Cerebellar nuclear complex (tissue), 1 donor: Measurements from ENCODE around the gene NEDD4.
"Not testable (repeated sequence)": the region's sequence is repeated elsewhere in the genome, so short reads cannot be mapped to it uniquely, and the experiment has no call there.

Source experiments
- DNase-seq, 2 experiments: peaks; one replicate each; lab custom pipeline; 2025; lab: John Stamatoyannopoulos, UW

NEDD4 gene

DNA sequence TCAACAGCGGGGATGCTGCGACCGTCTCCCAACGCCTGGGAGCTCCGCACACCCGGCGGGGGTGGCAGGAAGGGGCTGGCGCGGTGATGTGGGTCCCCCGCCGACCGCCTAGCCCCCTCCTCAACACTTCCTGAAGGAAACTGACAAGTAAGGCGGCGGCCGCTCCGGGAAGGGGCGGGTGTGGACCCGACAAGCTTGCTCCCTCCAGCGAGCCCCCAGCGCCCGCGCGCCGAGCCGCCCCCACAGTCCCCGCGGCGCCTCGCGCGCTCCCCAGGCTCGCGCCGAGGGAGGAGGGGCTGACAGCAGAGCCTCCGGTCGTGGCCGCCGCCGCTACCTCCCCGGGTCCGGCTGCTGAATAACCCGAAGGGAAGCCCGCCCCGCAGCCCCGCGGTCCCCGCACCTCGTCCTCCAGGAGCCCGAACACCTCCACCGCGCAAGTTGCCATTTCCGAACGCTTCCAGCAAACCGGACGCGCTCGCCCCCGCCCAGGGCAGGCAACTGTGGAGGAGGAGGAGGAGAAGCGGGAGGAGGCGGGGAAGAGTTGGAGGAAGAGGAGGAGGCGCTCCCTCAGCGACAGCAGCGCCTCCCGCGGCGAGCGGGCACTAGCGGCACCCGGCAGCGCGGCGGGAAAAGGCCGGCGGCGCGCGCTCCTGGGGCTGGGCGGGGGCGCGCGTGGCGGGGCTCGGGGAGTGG is at the start of gene NEDD4:
Gene NEDD4 (minus strand): TSS at position 502 of the 693 bp plus-strand sequence. CDS start 57 bp downstream, at position 445.
- DNase-seq = peak in 1 of 2 experiments; percentile 14

DNA sequence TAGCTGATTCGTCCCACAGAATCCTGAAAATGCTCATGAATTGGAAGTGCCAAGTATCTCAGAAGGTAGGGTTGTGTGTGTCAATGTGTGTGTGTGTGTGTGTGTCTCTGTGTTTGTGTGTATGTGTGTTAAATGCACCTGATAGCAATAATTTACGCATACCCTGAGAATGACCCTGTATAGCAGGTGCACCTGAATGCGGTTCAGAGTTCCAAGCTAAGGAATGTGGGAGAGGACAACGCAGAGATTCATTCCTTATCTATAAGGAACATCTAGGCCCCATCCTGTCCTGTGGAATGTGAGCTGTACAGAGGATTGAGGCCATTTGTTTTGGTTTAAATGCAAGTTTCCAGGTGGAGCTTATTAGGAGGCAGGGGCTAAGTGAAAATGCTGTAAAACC is 49.1 kb upstream of the NEDD4 start:
- DNase-seq = no peak

DNA sequence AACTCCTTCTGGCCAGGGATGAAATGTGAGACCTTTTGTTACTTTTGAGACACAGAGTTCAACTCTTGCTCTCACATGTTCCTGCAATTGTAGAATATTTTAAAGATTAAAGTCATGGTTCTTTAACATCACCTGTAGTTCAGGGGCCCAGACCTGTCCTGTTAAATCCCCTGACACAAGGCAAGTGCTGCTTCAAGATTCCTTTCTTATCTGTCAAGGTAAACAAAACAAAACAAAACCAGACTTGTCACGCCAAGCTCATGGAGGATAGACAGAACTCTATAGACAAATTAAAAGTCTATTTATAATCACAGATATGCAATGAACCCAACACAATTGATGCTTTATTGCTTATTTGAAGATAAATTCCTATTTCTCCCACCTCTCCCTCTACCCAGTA is 48.6 kb upstream of the NEDD4 start:
- DNase-seq = no peak

DNA sequence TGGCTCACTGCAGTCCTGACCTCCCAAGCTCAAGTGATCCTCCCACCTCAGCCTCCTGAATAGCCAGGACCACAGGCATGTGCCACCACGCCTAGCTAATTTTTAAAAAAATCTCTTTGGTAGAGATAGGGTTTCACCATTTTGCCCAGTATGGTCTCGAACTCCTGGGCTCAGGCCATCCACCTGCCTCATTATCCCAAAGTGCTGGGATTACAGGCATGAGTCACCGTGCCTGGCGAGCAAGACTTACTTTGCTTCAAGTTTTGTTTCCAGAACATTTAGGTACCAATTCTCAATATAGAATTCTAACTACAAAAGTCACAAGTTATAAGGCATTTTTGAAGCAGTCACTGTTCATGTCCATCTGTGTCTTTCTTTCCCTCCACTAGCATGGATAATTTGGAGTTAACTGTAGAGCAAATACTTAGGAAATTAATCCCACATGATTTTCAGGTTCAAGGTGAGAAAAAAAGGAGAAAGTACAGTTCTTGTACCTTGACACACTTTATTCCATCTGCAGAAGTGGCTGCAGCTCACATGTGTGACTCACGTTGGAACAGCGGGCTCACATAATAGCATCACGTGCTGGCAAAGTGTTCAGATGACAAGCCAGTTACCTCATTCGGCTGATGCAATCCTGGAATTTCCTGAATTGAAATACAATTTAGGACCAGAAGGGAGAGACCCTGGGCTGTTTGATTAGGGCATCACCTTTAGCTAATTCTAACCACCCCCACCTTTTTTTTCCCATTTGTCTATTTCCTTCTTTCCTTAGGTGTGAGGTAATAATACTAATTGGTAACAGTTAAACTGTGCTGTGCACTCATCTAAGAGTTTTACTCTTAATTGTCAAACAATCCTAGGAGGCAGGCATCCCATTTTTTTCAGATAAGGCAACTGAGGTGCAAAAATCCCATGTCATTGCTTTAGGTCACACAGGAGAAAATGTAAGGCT is 46.9 kb upstream of the NEDD4 start:
- no peak for DNase-seq

DNA sequence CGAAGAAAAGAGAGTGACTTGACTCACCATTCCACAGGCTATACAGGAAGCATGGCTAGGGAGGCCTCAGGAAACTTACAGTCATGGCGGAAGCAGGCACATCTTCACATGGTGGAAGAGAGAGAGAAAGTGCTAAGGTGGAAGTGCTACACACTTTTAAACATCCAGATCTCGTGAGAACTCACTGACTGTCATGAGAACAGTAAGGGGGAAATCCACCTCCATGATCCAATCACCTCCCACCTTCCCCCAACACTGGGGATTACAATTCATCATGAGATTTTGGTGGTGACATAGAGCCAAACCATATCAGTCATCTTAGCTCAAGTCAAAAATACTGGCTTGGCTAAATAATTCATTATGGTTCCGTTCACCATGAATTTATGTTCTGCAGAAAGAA is 45.3 kb upstream of the NEDD4 start:
- DNase-seq = no peak

DNA sequence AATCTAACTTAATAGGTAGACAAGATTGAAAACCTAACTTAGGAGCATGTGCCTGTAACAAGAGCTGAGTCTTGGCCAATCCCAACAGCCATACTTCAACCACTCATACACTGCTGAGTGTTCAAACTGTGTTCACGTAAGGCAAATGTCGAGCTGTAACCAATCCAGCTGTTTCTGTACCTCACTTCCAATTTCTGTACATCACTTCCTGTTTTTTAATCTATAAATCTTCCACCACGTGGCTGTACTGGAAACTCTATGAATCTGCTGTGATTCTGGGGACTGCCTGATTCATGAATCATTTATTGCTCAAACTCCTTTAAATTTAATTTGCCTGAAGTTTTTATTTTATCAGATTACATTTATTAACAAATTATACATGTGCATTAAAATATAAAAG is 44.6 kb upstream of the NEDD4 start:
- DNase-seq = no peak

DNA sequence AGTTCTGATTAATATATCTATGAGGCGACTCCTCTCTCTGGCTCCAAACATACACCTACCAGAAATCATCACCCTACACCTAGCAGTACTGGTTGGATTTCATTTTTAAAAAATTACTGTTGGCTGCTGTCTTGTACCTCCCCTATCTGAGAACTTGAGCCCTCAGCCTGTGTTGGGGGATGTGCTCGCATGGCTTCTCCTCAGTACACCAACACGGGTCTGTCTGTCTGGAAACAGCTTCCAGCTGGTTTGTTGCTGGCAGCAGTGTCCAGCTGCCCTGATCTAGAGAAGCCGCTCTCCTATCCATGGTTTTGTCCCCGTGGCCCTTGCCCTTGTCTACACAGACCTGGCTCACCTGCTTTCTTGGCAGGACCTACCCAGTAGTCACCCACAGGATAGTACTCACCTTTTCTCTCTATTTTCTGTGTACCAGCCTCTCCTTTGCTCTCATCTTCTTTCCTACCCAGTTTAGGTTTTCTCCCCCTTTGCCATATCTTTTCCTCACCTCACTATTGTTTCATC is 43.2 kb upstream of the NEDD4 start:
- DNase-seq = no peak

DNA sequence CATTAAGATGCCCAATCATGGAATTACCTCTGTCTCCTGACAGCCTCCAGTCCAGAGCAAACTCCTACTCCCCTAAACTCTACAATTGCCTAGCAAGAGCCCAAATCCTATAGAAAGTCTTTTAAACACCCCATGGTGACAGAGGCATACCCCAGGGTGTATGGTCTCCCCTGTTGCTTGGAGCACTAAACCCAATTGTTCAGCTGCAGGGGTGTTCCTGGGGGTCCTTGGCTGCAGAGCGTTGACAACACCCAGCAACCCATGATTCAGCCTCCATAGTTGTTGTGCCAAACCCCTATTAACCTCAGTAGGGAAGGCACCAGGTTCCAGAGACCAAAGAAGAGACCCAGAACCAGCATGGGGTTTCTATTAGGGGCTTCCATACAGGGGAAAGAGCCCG is 41.8 kb upstream of the NEDD4 start:
- no peak for DNase-seq

DNA sequence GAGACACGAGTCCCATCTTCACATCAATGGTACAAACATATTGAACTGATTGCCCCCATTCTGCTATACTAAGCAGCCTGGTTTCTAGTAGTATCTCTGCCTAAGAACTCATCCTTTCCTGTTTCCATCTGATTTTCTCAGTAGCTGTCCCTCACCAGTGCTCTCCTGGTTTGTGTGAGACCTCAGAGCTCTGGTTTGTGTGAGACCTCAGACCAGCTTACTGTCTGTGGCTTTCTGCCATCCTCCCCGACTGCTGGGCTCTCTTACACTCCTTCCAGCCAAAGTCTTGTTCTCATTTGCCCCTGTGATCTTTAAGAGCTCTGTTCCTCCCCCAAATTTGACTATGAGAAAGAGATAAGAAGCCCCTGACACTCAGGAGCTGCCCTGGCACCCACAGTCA is 41.1 kb upstream of the NEDD4 start:
- DNase-seq = no peak

DNA sequence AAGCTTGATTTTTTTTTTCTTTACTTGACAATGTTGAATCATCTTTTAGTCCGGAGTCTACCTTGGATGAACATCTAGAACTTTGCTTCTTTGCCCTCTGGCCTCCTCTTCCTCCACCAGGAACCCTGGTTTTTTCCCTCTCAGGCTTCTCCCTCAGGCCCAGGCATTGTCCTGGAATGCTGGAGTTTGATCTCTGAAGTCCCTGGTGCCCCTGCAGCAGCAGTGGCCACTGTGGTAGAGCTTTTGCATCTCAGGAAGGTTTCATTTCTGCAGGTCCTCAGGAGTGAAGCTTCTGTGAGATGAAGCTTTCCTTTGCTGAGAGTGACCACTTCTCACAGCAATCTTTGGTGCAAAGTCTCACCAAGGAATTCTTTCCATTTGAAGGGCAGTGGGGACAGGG is 39.0 kb upstream of the NEDD4 start:
- no peak for DNase-seq

DNA sequence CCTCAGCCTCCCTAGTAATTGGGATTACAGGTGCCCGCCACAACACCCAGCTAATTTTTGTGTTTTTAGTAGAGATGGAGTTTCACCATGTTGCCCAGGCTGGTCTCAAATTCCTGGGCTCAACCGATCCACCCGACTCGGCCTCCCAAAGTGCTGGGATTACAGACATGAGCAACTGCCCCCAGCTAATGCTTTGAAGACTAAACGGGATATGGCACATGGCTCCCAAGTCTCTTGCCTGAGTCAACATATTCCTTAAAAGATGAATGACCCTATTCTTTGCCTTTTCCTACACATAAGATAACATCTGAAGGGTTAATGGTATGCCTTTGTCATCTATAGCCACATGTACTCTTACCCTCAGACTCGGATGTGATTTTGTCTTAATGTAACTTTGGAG is 38.4 kb upstream of the NEDD4 start:
- DNase-seq = no peak

DNA sequence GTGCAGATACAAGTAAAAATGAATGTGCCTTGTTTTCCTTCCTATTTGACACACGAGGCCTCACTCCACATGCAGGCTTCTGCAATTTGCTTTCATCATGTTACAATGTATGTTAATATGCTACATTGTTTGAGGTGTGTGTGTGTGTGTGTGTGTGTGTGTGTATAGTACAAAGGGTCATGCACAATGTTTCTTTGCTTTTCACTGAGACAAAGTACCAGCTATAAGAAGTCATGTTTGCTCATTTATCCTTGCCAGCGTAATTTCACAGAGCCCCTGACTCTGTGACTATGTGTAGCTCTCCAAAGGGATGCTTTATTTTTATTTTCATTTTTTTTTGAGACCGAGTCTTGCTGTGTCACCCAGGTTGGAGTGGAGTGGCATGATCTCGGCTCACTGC is 38.0 kb upstream of the NEDD4 start:
- no peak for DNase-seq

DNA sequence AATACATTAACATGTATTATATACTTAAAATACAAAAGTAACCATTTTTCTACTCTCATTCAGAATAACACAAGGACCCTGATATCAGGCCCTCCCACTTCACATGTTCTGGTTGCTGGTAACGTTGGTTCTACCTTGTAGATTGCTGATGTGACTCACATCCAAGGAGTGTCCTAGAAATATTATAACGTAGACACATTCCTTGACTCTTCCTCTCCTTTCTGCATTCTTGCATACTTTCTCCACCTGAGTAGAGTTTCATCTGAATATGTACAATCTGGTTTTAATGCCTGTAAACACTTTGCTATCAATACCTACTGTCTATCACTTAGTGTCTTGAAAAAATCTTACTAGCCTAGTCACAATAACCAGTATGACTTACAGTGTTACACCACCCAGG is 35.0 kb upstream of the NEDD4 start:
- no peak for DNase-seq

DNA sequence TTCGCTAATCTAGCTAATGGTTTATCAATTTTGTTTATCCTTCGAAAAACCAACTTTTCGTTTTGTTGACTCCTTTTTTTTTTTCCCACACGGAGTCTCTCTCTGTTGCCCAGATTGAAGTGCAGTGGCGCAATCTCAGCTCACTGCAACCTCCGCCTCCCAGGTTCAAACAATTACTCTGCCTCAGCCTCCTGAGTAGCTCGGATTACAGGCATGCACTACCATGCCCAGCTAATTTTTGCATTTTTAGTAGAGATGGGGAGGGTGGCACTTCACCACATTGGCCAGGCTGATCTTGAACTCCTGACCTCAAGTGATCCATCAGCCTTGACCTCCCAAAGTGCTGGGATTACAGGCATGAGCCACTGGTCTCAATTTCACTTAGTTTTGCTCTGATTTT is 29.7 kb upstream of the NEDD4 start:
- not testable (repeated sequence) for DNase-seq

DNA sequence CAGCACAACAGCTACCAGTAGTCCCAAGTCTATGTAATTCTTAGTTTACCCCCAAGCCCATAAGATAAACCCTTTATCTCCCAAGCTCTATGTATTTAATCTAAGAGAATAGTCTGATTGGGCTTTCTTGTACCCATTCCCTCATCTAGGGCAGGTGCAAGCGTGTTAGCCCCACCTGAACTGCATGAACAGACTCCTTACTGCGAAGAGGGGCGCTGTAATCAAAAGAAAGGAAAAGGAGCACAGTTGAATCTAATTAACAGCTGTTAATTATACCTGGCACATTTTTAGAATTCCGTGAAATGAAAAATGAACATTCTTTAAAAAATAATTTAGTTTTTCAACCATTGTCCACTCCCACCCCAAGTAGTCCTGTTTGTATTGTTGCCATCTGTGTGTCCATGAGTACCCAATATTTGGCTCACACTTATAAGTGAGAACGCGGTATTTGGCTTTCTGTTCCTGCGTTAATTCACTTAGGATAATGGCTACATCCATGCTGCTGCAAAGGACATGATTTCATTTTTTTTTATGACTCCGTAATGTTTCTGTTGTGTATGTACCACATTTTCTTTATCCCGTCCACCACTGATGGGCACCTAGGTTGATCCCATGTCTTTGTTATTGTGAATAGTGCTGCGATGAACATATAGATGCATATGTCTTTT is 26.5 kb upstream of the NEDD4 start:
- DNase-seq = no peak

DNA sequence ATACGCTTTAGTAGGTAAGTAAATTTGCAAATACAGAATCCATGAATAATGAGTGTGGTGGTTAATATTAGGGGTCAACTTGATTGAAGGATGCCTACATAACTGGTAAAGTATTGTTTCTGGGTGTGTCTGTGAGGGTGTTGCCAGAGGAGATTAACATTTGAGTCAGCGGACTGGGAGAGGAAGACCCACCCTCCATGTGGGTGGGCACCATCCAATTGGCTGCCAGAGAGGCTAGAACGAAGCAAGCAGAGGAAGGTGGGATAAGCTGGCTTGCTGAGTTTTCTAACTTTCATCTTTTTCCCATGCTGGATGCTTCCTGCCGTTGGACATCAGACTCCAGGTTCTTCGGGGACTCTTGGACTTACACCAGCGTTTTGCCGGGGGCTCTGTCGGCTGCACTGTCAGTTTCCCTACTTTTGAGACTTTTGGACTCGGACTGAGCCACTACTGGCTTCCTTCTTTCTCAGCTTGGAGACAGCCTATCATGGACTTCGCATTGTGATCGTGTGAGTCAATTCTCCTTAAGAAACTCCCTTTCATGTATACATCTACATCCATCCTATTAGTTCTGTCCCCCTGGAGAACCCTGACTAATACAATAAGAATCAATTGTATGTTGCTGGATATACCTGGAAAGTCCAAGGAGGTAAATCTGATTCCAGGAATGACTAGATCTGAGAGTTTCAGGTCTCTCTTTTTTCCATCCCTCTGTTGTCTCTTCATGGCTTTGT is 25.8 kb upstream of the NEDD4 start:
- no peak for DNase-seq

DNA sequence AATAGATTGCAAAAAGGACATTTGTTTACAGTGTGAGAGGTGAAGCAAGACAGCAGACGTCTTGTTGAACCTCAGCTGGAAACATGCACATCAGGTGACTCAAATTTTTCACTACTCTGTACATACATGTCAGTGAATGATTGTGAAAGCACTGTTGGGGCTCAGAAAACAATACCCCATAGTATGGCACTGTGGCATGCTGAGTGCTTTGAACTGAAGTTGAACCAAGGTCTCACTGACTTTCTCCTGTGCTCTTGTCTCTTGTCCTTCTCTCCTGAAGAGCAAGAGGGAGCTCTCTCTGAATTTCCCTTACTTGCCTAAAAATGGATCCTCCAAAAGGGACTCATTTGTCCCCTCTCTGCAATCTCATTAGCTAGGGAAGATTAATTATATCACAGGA is 24.5 kb upstream of the NEDD4 start:
- no peak for DNase-seq

DNA sequence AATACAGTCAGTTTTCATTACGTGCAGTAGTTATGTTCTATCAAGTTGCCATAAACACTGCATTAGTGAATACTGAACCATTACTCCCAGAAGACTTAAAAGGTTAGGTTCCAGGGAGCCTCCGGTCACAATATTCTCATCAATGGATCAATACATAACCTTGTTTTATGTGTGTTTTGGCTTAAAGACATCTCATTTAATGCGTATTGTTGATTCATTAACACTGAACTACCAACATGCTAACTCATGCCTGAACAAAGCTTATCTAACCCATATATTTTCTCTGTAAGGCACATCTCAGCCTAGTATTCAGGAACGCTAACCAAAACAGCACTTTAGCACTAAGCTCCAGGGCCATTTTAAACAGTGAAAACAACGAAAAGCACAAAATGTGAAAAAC is 24.1 kb upstream of the NEDD4 start:
- no peak for DNase-seq

DNA sequence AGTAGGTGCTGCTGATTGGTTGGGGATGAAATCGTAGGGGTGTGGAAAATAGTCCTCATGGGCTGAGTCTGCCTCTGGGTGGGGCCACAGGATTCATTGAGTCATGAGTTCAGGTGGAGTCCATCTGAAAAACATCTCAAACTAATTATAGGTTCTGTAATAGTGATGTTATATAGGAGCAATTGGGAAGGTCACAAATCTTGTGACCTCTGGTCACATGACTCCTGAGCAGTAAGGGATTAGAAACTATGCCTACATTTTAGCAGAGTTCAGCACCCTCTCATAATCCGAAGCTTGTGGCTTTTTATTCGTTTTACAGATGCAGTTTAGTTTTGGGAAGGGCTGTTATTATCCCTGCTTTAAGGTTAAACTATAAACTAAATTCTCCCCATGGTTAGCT is 22.9 kb upstream of the NEDD4 start:
- DNase-seq = no peak

DNA sequence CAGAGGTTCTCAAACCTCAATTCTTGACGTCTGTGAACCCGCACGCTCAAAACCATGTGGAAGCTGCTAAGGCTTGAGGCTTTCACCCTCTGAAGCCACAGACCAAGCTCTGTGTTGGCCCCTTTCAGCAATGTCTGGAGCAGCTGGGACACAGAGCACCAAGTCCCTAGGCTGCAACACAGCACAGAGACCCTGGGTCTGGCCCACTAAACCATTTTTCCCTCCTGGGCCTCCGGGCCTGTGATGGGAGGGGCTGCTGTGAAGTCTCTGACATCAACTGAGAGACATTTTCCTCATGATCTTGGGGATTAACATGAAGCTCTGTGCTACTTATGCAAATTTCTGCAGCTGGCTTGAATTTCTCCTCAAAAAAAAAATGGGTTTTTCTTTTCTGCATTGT is 21.3 kb upstream of the NEDD4 start:
- DNase-seq = no peak

DNA sequence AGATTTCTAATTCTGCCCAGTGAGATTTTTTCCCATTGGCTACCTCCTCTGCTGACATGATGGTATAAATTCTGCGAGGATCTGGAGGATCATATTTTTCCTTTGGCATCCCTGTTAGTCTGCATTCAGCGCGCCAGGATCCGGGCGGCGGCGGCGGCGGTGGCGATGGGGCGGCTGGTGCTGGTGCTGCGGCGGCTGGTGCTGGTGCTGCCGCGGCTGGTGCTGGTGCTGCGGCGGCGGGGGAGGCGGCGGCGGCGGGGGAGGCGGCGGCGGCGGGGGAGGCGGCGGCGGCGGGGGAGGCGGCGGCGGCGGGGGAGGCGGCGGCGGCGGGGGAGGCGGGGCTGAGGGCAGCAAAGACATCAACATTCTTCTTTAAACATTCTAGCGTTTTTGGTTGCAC is 13.6 kb upstream of the NEDD4 start:
- not testable (repeated sequence) for DNase-seq

DNA sequence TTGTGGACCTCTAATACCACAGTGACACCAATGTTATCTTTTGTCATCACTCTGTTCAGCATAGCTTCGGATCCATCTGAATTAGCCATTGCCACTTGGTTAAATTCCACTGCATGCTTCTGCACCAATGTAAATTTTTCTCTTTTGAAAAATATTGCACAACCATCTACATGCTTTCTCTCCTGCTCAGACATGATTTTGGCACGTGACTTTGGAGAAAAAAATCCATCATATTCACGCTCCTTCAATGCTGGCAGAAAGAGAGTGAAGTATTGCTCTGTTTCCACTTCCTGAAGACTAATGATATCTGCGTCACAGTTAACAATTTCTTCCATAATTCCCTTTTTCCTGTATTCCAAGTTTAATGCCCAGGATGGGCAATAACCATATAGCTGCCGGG is 13.0 kb upstream of the NEDD4 start:
- DNase-seq = not testable (repeated sequence)
